Measurements from ENCODE around the gene MSANTD2.

MSANTD2 gene

DNA sequence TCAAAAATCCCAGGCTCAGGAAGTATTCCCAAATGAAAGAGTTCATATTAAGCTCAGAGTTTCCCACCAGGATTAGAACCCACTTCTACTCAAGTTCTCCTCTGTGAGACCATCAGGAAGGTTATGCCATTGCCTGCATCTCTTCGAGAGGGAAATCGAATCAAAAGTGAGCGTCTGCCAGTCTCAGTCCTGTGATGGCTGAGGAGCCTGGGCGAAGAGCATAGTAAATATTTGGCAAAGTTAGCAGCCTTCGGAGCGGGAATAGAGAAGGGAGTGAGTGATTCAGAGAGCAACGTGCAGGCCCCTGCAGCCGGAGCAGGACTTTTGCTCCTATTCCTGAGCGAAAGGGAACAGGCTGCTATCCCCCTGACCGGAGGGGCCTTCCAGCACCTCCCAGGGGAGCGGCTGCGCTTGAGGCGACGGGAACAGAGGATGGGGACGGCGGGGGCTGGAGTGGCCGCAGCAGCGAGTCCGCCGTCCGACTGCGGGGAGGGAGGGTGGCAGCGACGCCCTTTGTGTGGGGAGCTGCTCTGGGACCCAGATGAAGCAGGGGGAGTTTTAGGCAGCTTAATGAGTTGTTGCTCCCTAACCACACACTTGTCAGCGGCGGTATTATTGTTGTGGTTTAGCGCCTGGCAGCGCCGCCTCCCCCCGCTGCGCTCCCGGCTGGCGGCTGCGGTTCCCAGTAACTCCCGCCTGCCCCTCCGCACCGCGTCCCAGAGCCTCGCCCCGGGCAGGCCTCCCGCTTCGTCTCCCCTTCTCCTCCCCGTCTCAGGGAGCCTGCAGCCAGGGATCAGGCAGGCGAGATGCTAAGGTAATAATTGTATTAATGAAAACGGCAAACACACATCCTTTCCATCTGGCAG lies 82.2 kb downstream of the MSANTD2 start:
- H3K36me3 ChIP-seq (ENCODE audit: insufficient read depth, low read depth, low read length): no peaks in the 10 kb centered on the region
- no peak overlapping the region for H3K9ac ChIP-seq (ENCODE audit: low read depth, low read length)
- H3K9me3 ChIP-seq (ENCODE audit: insufficient read depth, low read depth, low read length): no peaks in the 10 kb centered on the region
- H3K27me3 ChIP-seq (ENCODE audit: insufficient read depth, low read length): peaks cover 96% of the 10 kb centered on the region
- peak overlapping the region; percentile 61 for H3K4me3 ChIP-seq (ENCODE audit: low read length)
- peaks cover 5% of the 10 kb centered on the region for H3K4me1 ChIP-seq (ENCODE audit: insufficient read depth, low read length)
- no peak overlapping the region for H3K27ac ChIP-seq (ENCODE audit: low read length)

DNA sequence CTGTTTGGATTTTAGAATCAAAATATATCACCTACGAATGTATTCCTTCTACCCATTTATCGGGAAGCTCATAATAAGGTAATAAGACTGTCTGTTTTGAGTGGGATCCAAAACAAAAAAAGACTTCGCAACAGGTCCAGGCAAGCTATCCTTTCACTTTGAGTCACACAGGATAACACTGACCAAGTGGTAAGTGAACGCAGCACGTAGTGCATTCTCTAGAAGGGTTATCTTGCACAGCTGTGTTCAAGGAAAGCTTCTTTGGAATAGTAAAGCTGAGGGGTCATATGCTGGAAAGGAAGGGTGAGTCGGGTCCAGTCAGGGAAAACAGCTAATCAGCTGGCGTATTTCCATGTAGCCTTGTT lies 82.8 kb downstream of the MSANTD2 start:
- Histone ChIP-seq H3K4me3 (ENCODE audit: low read length) (peak overlapping the region; percentile 61), H3K27me3 (ENCODE audit: insufficient read depth, low read length) (peaks cover 90% of the 10 kb centered on the region), H3K27ac (ENCODE audit: low read length) (no peak overlapping the region), H3K9ac (ENCODE audit: low read depth, low read length) (no peak overlapping the region), H3K4me1 (ENCODE audit: insufficient read depth, low read length) (peaks cover 5% of the 10 kb centered on the region), H3K36me3 (ENCODE audit: insufficient read depth, low read depth, low read length) (no peaks in the 10 kb centered on the region), H3K9me3 (ENCODE audit: insufficient read depth, low read depth, low read length) (no peaks in the 10 kb centered on the region)

DNA sequence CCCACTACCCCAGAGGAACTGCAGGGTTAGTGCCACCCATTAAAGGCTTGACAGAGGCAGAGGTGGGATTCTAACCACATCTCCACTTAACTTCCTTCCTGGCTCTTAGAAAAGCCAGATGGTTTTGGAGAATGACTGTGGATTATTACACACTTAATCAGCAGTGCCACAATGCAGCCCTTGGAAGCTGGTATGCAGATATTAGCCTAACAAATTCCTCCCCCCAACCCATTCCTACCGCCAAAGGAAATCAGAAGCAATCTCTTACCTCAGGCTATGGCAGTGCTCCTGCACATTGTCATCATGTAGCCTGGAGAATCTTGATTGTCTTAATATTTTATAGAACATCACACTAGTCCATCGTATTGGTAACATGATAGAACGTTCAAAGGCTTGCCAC lies 83.6 kb downstream of the MSANTD2 start:
- Histone ChIP-seq H3K27me3 (ENCODE audit: insufficient read depth, low read length) (peaks cover 82% of the 10 kb centered on the region), H3K9ac (ENCODE audit: low read depth, low read length) (no peak overlapping the region), H3K4me1 (ENCODE audit: insufficient read depth, low read length) (peaks cover 5% of the 10 kb centered on the region), H3K27ac (ENCODE audit: low read length) (no peak overlapping the region), H3K36me3 (ENCODE audit: insufficient read depth, low read depth, low read length) (no peaks in the 10 kb centered on the region), H3K9me3 (ENCODE audit: insufficient read depth, low read depth, low read length) (no peaks in the 10 kb centered on the region), H3K4me3 (ENCODE audit: low read length) (no peak overlapping the region)

All from iPS-20b (cell line).